GM12878 (cell line): Measurements from ENCODE around the gene RFWD3. TPM values are rescaled to one million over a fixed set of nuclear protein-coding genes. Genes with fewer than 3 reads are reported as not detected.

ENCODE experiments used
- ATF7 ChIP-seq: fragments of 450-650 bp; IDR thresholded peaks from 2 replicates; pipeline ENCODE4 v1.6.1; 2016; ENCODE audit warnings: low read depth, mild to moderate bottlenecking
- ESRRA ChIP-seq: IDR thresholded peaks from 2 replicates; pipeline ENCODE4 v1.6.1; 2012; ENCODE audit warnings: mild to moderate bottlenecking, low read length, improper control_type of control experiment
- GABPA ChIP-seq: IDR thresholded peaks from 2 replicates; pipeline ENCODE4 v1.6.1; 2014; ENCODE audit warnings: antibody characterized with exemption, low read depth, mild to moderate bottlenecking, inconsistent platforms
- NKRF ChIP-seq: fragments of 450-650 bp; conservative IDR thresholded peaks from 2 replicates; pipeline ENCODE4 v1.6.1; 2017; ENCODE audit warnings: mild to moderate bottlenecking, moderate library complexity
- NR2C1 ChIP-seq: fragments of 450-650 bp; IDR thresholded peaks from 2 replicates; pipeline ENCODE4 v1.6.1; 2017; ENCODE audit warnings: antibody characterized with exemption, mild to moderate bottlenecking, moderate library complexity
- REST ChIP-seq: IDR thresholded peaks from 2 replicates; pipeline ENCODE4 v1.6.1; 2012; ENCODE audit warnings: mild to moderate bottlenecking, low read depth, low read length
- ZBTB4 ChIP-seq: fragments of 450-650 bp; formaldehyde crosslinking; IDR thresholded peaks from 2 replicates; pipeline ENCODE4 v1.4.0; 2022; ENCODE audit warnings: mild to moderate bottlenecking, moderate library complexity
- ZNF592 ChIP-seq: fragments of 450-650 bp; IDR thresholded peaks from 2 replicates; pipeline ENCODE4 v1.6.1; 2017; ENCODE audit warnings: mild to moderate bottlenecking, moderate library complexity
- ZNF687 ChIP-seq: fragments of 450-650 bp; IDR thresholded peaks from 2 replicates; pipeline ENCODE4 v1.6.1; 2017; ENCODE audit warnings: mild to moderate bottlenecking, moderate library complexity
- polyA plus RNA-seq, 11 experiments: library from polyadenylated mRNA; depleted of rRNA in 4 of 11; unstranded in 6 of 11; stranded (reverse) in 5 of 11; fragments of >200 nt; fragmentation: Nextera tagmentation in 4 of 11; fragmentation: Illumina TruSeq in 1 of 11; extraction: Ambion mirVana in 4 of 11; extraction: Trizol in 1 of 11; gene quantifications; 1 replicate in 1 of 11; 2 replicates in 10 of 11; pipeline versions ENCODE4 v1.2.1 to v1.2.3, GENCODE V29; 2011 to 2016; ENCODE audit warnings: inconsistent platforms in 2 of 11, missing spikeins in 2 of 11, low read depth in 1 of 11
- total RNA-seq, 4 experiments: library from RNA; depleted of rRNA in 3 of 4; stranded (reverse); fragments of >200 nt in 3 of 4; fragmentation: Illumina TruSeq in 1 of 4; extraction: Trizol in 1 of 4; gene quantifications; 2 replicates each; pipeline versions ENCODE4 v1.2.1 to v1.2.3, GENCODE V29; 2013 to 2021

RFWD3 gene
- total and polyA plus RNA-seq, 10 of the 15 experiments (the other 5 are each of a cell fraction or from before 2014, with no cell fraction given): 10.7 to 78.5 (median 51.2) TPM

GRCh38 chr16:74699666-74700065, 33.0 kb upstream of the RFWD3 start (continued):
- TF ChIP-seq NKRF: no peak
- no peak for TF ChIP-seq ZNF687
- no peak for TF ChIP-seq ZBTB4 (CRISPR knock-in tag)
- no peak for TF ChIP-seq ESRRA
- TF ChIP-seq ATF7: no peak
- no peak for TF ChIP-seq REST
- TF ChIP-seq ZNF592: no peak
- TF ChIP-seq GABPA: no peak
- TF ChIP-seq NR2C1: no peak
